AG10803 (cell line): ENCODE measurements around the gene RASA3.

Experiments
- DNase-seq: peaks from one replicate; pipeline ENCODE4 v3.0.0; 2010; ENCODE audit warnings: low read depth
- H3K4me3 ChIP-seq: 2 replicates; pipeline ENCODE4 v1.5.1; 2011; ENCODE audit warnings: mild to moderate bottlenecking, low read length, control low read depth
- TF ChIP-seq, protein P1 (sequence below): conservative IDR thresholded peaks from 2 replicates; pipeline ENCODE4 v1.5.1; 2011; ENCODE audit warnings: mild to moderate bottlenecking, low read length, control low read depth, inconsistent platforms

RASA3 gene

DNA sequence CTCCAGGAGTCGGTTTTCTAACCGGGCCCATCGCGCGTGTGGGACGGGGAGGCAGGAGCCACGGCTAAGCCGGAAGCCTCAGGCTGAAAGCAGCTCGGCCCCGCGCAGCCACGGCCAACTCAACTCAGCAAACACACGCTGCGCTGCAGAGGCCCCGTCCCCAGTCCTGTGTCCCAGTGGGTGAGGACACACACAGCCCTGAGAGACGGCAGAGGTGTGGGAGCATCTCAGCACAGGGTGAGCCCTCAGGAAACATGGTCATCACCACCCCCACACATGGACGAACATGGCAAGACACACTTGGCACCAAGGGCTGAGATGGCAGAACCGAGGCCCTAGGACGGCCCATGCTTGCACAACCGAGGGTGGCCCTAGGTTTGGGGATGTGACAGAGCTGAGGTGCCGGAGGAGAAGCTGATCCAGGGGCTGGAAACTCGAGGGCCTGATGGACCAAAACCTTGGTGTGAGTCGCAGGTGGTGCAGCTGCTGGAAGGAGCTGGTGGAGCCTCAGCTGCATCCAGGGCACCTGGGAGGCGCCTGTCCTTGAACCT, 129.6 kb downstream of the RASA3 start:
- no peak overlapping the region for H3K4me3 ChIP-seq
- DNase-seq = no peak
- TF ChIP-seq, protein P1, sequence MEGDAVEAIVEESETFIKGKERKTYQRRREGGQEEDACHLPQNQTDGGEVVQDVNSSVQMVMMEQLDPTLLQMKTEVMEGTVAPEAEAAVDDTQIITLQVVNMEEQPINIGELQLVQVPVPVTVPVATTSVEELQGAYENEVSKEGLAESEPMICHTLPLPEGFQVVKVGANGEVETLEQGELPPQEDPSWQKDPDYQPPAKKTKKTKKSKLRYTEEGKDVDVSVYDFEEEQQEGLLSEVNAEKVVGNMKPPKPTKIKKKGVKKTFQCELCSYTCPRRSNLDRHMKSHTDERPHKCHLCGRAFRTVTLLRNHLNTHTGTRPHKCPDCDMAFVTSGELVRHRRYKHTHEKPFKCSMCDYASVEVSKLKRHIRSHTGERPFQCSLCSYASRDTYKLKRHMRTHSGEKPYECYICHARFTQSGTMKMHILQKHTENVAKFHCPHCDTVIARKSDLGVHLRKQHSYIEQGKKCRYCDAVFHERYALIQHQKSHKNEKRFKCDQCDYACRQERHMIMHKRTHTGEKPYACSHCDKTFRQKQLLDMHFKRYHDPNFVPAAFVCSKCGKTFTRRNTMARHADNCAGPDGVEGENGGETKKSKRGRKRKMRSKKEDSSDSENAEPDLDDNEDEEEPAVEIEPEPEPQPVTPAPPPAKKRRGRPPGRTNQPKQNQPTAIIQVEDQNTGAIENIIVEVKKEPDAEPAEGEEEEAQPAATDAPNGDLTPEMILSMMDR = no peak

DNA sequence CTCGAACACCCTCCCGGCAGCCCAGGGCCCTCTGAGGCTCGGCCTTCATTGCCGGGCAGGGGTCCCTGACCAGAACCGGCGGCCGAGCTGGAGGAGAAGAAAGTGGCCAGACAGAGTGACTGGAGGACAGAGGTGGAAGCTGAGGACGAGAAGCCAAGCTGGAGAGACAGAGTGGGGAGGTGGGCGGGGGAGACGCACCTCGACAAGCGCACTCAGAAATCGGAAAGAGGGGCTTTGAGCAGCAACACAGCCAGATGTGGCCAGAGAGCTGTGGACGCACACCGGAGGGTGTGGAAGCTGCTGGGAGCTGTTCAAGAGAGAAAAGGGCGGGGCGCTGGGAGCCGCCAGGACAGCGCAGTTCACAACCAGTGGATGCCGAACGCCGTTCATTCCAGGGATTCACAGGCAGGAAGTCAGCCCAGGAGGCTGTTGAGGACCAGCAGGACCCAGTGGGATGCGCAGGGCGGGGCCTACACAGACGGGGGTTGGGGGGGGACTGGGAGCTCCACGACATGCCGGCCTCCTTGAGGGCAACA, 130.3 kb downstream of the RASA3 start:
- no peak overlapping the region for H3K4me3 ChIP-seq
- DNase-seq = no peak
- TF ChIP-seq, protein P1 = no peak

DNA sequence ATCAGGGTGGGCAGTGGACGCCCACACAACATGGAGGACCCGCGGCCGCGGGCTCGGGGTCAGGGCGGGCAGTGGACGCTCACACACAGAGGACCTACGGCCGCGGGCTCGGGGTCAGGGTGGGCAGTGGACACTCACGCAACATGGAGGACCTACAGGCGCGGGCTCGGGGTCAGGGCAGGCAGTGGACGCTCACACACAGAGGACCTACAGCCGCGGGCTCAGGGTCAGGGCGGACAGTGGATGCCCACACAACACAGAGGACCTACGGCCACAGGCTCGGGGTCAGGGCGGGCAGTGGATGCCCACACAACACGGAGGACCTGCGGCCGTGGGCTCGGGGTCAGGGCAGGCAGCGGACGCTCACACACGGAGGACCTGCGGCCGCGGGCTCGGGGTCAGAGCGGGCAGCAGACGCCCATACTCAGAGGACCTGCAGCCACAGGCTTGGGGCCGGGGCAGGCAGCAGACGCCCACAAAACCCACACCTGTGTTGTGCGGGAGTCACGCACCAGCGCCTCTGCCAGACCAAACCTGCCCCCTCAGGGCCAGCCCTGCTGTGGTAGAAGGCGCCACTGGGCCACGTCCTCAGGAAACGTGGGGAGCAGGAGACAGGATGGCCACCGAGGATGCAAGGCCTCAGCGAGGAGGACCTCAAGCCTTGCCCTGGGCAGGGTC, 131.0 kb downstream of the RASA3 start:
- H3K4me3 ChIP-seq = no peak overlapping the region
- TF ChIP-seq, protein P1 = no peak
- DNase-seq = no peak

DNA sequence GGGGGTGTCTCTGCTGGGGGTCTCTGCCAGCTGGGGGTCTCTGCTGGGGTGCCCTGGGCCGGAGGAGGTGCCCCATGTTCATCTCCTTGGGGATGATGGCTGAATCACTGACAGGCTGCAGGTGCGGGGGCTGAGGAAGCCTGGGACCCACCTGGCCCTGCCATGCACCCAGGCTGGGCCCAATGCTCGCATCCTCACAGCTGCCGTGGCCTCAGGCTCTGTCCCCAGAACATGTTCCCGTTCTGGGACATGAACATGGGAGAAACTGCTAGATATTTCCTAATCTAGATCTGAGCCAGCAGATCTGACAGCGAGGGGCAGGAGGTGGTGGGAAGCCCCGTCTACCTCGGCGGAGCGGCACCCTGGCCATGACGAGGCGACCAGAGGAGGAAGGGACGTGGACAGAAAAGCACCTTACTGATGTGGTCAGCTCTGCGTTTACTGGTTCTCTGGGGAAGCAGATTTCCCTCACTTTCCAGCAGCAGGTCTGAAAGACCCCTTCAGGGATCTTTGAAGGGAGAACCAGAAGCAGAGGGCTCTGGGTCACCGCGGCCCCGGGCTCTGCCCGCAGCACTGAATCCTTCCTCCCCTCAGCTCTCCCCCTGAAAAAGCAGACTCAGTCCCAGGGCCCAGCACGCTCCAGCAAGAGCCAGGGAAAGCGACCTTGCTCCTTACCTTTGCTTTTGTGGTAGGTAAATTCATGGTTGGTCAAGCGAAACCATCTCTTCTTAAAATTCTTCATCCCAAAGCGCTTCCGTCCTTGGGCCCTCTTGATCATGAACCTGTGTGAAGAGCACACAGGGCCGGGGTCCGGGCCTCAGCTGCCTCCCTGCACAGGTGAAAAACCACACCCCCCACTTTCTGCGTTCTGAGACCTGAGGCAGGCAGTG, 132.0 kb downstream of the RASA3 start:
- TF ChIP-seq, protein P1 = no peak
- no peak overlapping the region for H3K4me3 ChIP-seq
- no peak for DNase-seq

DNA sequence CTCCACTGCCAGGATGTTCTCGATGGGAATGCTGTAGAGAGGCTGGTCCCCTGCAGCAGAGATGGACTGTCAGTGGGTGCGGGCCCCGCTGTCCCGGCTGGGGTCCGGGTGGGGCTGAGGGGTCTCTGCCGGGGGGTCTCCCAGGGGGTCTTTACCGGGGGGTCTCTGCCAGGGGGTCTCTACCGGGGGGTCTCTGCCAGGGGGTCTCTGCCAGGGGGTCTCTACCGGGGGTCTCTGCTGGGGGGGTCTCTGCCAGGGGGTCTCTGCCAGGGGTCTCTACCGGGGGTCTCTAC, 132.9 kb downstream of the RASA3 start:
- TF ChIP-seq, protein P1 = no peak
- DNase-seq = no peak
- no peak overlapping the region for H3K4me3 ChIP-seq

DNA sequence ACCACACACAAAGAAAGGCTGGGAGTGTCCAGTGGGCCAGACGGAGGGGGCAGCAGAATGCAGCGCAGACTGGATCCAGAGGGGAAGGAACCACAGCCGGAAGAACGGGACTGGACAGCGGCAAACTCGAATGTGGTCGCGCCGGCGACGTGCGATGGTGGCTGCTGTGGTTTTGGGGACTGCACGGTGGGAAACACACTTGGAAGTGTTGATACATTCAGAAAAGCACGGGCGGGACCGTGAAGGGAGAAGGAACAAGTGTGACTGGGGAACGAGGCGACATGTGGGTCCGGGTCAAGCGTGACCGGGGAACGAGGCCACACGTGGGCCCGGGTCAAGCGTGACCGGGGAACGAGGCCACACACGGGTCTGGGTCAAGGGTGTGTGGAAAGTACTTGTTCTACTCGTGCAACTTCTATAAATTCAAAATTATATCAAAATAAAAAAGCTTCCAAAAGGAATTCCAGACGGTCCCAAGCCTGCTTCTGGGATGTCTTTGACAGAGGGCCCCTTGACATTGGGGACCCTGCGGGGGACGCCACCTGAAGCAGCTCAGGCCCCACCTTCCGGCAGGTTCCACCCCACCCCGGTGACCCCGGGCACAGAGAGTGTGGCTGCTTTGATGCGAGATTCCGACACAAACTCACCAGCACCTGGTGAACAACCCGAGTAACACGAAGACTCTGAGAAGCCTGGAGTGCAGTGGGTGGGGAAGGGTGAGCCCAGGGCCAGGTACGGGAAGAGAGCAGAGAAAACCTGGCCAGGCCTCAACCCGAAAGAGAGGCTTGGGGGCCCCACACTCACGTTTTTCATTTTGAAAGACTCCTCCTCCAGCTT, 133.4 kb downstream of the RASA3 start:
- no peak overlapping the region for H3K4me3 ChIP-seq
- TF ChIP-seq, protein P1 = no peak
- DNase-seq = no peak
